HepG2 (cell line): Measurements from ENCODE around the gene OR1F1. TPM values are rescaled to one million over a fixed set of nuclear protein-coding genes. Genes with fewer than 3 reads are reported as not detected.
A peak's percentile ranks its signal among the peaks of the same experiment; 100 is the strongest.

ENCODE experiments used
- ARID4A ChIP-seq: sonication (generic); formaldehyde crosslinking; IDR thresholded peaks from 2 replicates; pipeline ENCODE4 v1.5.0; 2020; ENCODE audit warnings: mild to moderate bottlenecking, missing genetic modification reagents, borderline replicate concordance
- CERS6 ChIP-seq: sonication (generic); formaldehyde crosslinking; IDR thresholded peaks from 2 replicates; pipeline ENCODE4 v1.5.0; 2020; ENCODE audit warnings: missing genetic modification reagents
- FOXA3 ChIP-seq: IDR thresholded peaks from 2 replicates; pipeline ENCODE4 v1.6.1; 2016; ENCODE audit warnings: missing genetic modification reagents, missing compliant biosample characterization
- NBN ChIP-seq: fragments of 450-650 bp; conservative IDR thresholded peaks from 2 replicates; pipeline ENCODE4 v1.6.1; 2017
- SP5 ChIP-seq: IDR thresholded peaks from 2 replicates; pipeline ENCODE4 v1.6.1; 2016; ENCODE audit warnings: low read depth, borderline replicate concordance
- THAP9 ChIP-seq: sonication (generic); formaldehyde crosslinking; IDR thresholded peaks from 2 replicates; pipeline ENCODE4; 2020; ENCODE audit warnings: missing genetic modification reagents, mild to moderate bottlenecking, borderline replicate concordance
- ZMAT5 ChIP-seq: sonication (generic); formaldehyde crosslinking; IDR thresholded peaks from 2 replicates; pipeline ENCODE4 v1.5.0; 2020; ENCODE audit warnings: mild to moderate bottlenecking, low read depth, missing genetic modification reagents, borderline replicate concordance
- ZNF292 ChIP-seq: sonication (generic); formaldehyde crosslinking; IDR thresholded peaks from 2 replicates; pipeline ENCODE4 v1.8.1; 2022; ENCODE audit warnings: mild to moderate bottlenecking, low read depth, missing genetic modification reagents, borderline replicate concordance
- ZNF329 ChIP-seq: sonication (generic); formaldehyde crosslinking; IDR thresholded peaks from 2 replicates; pipeline ENCODE4 v1.9.0; 2021; ENCODE audit warnings: low read depth, mild to moderate bottlenecking, missing genetic modification reagents
- ZNF333 ChIP-seq: sonication (generic); formaldehyde crosslinking; IDR thresholded peaks from 2 replicates; pipeline ENCODE4 v1.4.0; 2020; ENCODE audit warnings: mild to moderate bottlenecking, missing genetic modification reagents, borderline replicate concordance
- ZNF687 ChIP-seq: sonication (generic); formaldehyde crosslinking; IDR thresholded peaks from 2 replicates; pipeline ENCODE4 v1.5.1; 2020; ENCODE audit warnings: mild to moderate bottlenecking, missing genetic modification reagents, moderate library complexity
- ZNF75D ChIP-seq: sonication (generic); formaldehyde crosslinking; IDR thresholded peaks from 2 replicates; pipeline ENCODE4 v1.8.1; 2023; ENCODE audit warnings: missing genetic modification reagents, mild to moderate bottlenecking, borderline replicate concordance
- ZNF784 ChIP-seq: sonication (generic); formaldehyde crosslinking; IDR thresholded peaks from 2 replicates; pipeline ENCODE4 v1.5.1; 2020; ENCODE audit warnings: missing genetic modification reagents, mild to moderate bottlenecking, borderline replicate concordance
- polyA plus RNA-seq, 8 experiments: library from polyadenylated mRNA; depleted of rRNA in 3 of 8; stranded (reverse) in 7 of 8; unstranded in 1 of 8; fragments of >200 nt; fragmentation: Illumina TruSeq in 4 of 8; extraction: Trizol in 4 of 8; gene quantifications; 2 replicates each; pipeline versions ENCODE4 v1.2.1 to v1.2.3, GENCODE V29; 2011 to 2016; ENCODE audit warnings: low read depth in 4 of 8, missing spikeins in 1 of 8, mixed read lengths in 1 of 8; ENCODE audit not compliant: insufficient read depth in 1 of 8
- total RNA-seq, 5 experiments: library from RNA; depleted of rRNA; stranded (reverse); fragments of >200 nt; fragmentation: Illumina TruSeq; extraction: Trizol; gene quantifications; 2 replicates each; pipeline ENCODE4 v1.2.3, GENCODE V29; 2016; ENCODE audit warnings: low read depth in 1 of 5

OR1F1 gene
- total and polyA plus RNA-seq, 2 of the 13 experiments (the other 11 are each of a cell fraction or from before 2014, with no cell fraction given) = 0.90 TPM; not detected in 1

- TF ChIP-seq THAP9 (CRISPR knock-in tag) = no peak
- no peak for TF ChIP-seq ZNF784 (CRISPR knock-in tag)
- TF ChIP-seq SP5 = no peak
- TF ChIP-seq ZNF687 = peak; percentile 51
- TF ChIP-seq NBN = no peak
- TF ChIP-seq FOXA3 (CRISPR knock-in tag) = peak; percentile 32; the same call in 1 of the 2 replicates
- no peak for TF ChIP-seq ARID4A (CRISPR knock-in tag)
- TF ChIP-seq ZNF329 (CRISPR knock-in tag) = no peak
- TF ChIP-seq ZMAT5 (CRISPR knock-in tag) = no peak
- no peak for TF ChIP-seq ZNF75D (CRISPR knock-in tag)
- TF ChIP-seq ZNF292 (CRISPR knock-in tag) = no peak
- no peak for TF ChIP-seq CERS6 (CRISPR knock-in tag)
- no peak for TF ChIP-seq ZNF333 (CRISPR knock-in tag)
Measured at GRCh38 chr16:3171855-3172593, 16.0 kb upstream of the OR1F1 start (continued).
